Endothelial cell of umbilical vein (primary cell): Measurements from ENCODE around the gene NAPA. TPM values are rescaled to one million over a fixed set of nuclear protein-coding genes. Genes with fewer than 3 reads are reported as not detected.

Experiments used
- BruUV-seq: library from RNA; stranded (reverse); fragments of 400-500 nt; replicated peaks from 2 replicates; lab custom pipeline; 2021; lab: Mats Ljungman, UMichigan
- CTCF ChIA-PET: fragments of 300-600, 350-600 bp; sonication (Branson Sonifier 250); formaldehyde crosslinking; loops from one replicate; lab custom pipeline; 2021; ENCODE audit warnings: antibody characterized with exemption, inconsistent platforms; lab: Charles Lee
- POLR2A ChIA-PET: fragments of 300-600, 350-600 bp; sonication (Branson Sonifier 250); formaldehyde crosslinking; loops from one replicate; lab custom pipeline; 2021; ENCODE audit warnings: antibody characterized with exemption, inconsistent platforms; lab: Charles Lee
- DNase-seq: peaks from one replicate; pipeline ENCODE4 v3.0.0-alpha.2; 2011; ENCODE audit warnings: low read depth, low spot score
- FAIRE-seq: peaks from 2 replicates; lab custom pipeline; 2011; peaks lifted over from hg19 to GRCh38; lab: Jason Lieb, UNC
- H2AFZ ChIP-seq: 2 replicates; pipeline ENCODE4 v1.6.0; 2012; ENCODE audit warnings: low read depth, low read length, control low read depth, inconsistent platforms
- H3K27ac ChIP-seq: 2 replicates; pipeline ENCODE4 v1.5.1; 2011; ENCODE audit warnings: low read depth, mild to moderate bottlenecking, control low read depth, low read length, moderate library complexity; ENCODE audit not compliant: insufficient read depth
- H3K27me3 ChIP-seq, 2 experiments: 2 replicates each; pipeline versions ENCODE4 v1.6.0 to v1.6.1; 2011; ENCODE audit warnings: low read length in 2 of 2, mixed read lengths in 1 of 2; ENCODE audit not compliant: control insufficient read depth in 2 of 2, insufficient read depth in 2 of 2
- H3K36me3 ChIP-seq, 2 experiments: 2 replicates in 1 of 2; 3 replicates in 1 of 2; pipeline ENCODE4 v1.5.1; 2011; ENCODE audit warnings: low read length in 2 of 2, mild to moderate bottlenecking in 1 of 2, moderate library complexity in 1 of 2; ENCODE audit not compliant: control insufficient read depth in 2 of 2, insufficient read depth in 2 of 2; ENCODE audit errors: extremely low read depth in 1 of 2
- H3K4me1 ChIP-seq: 3 replicates; pipeline ENCODE4 v1.5.1; 2011; ENCODE audit warnings: mild to moderate bottlenecking, low read length; ENCODE audit not compliant: control insufficient read depth, insufficient read depth; ENCODE audit errors: extremely low read depth
- H3K4me2 ChIP-seq: 2 replicates; pipeline ENCODE4 v1.6.1; 2011; ENCODE audit warnings: low read length, control low read depth, mixed read lengths; ENCODE audit not compliant: insufficient read depth
- H3K4me3 ChIP-seq, 3 experiments: fragments of 200-600 bp in 1 of 3; sonication (generic), shearing (Covaris generic) in 1 of 3; replicated peaks in 1 of 3; 2 replicates each; pipeline ENCODE4 v1.5.1; 2011 to 2016; ENCODE audit warnings: control low read depth in 3 of 3, low read length in 3 of 3, mild to moderate bottlenecking in 2 of 3, inconsistent platforms in 1 of 3, low read depth in 1 of 3, moderate library complexity in 1 of 3; ENCODE audit not compliant: insufficient read depth in 1 of 3
- H3K79me2 ChIP-seq: 2 replicates; pipeline ENCODE4 v1.6.0; 2012; ENCODE audit warnings: low read length, inconsistent platforms; ENCODE audit not compliant: control insufficient read depth, insufficient read depth
- H3K9ac ChIP-seq: replicated peaks from 2 replicates; pipeline ENCODE3; 2011; ENCODE audit warnings: low read length, control low read depth; ENCODE audit not compliant: insufficient read depth; ENCODE audit errors: extremely low read depth
- H3K9me1 ChIP-seq: replicated peaks from 3 replicates; pipeline ENCODE4 v1.6.0; 2011; ENCODE audit warnings: mild to moderate bottlenecking, low read length; ENCODE audit not compliant: control insufficient read depth, insufficient read depth; ENCODE audit errors: extremely low read depth
- H3K9me3 ChIP-seq: replicated peaks from 2 replicates; pipeline ENCODE4 v1.5.1; 2012; ENCODE audit warnings: low read length, inconsistent platforms; ENCODE audit not compliant: control insufficient read depth, insufficient read depth
- H4K20me1 ChIP-seq: replicated peaks from 2 replicates; pipeline ENCODE3; 2011; ENCODE audit warnings: mild to moderate bottlenecking, low read length; ENCODE audit not compliant: control insufficient read depth, insufficient read depth; ENCODE audit errors: extremely low read depth
- EZH2 ChIP-seq: IDR thresholded peaks from 2 replicates; pipeline ENCODE4 v1.6.1; 2012; ENCODE audit warnings: borderline replicate concordance, low read depth, mild to moderate bottlenecking, moderate library complexity, low read length, inconsistent platforms; ENCODE audit not compliant: severe bottlenecking
- FOS ChIP-seq: IDR thresholded peaks from 2 replicates; pipeline ENCODE4 v1.6.1; 2011; ENCODE audit warnings: mild to moderate bottlenecking, low read length, moderate library complexity, borderline replicate concordance; ENCODE audit not compliant: insufficient read depth
- GATA2 ChIP-seq: IDR thresholded peaks from 2 replicates; pipeline ENCODE4 v1.7.0; 2011; ENCODE audit warnings: low read depth, mild to moderate bottlenecking, moderate library complexity, mixed read lengths, low read length; ENCODE audit not compliant: insufficient read length, insufficient read depth
- JUN ChIP-seq: IDR thresholded peaks from 2 replicates; pipeline ENCODE4 v1.6.1; 2011; ENCODE audit warnings: borderline replicate concordance, low read depth; ENCODE audit not compliant: insufficient read length, insufficient read depth
- MAX ChIP-seq: IDR thresholded peaks from 2 replicates; pipeline ENCODE4 v1.6.1; 2011; ENCODE audit not compliant: insufficient read depth, insufficient read length
- MYC ChIP-seq: IDR thresholded peaks from one replicate; pipeline ENCODE4 v1.6.1; 2011; ENCODE audit warnings: mild to moderate bottlenecking, low read depth, low read length
- POLR2A ChIP-seq: IDR thresholded peaks from 2 replicates; pipeline ENCODE4 v1.6.1; 2012; ENCODE audit warnings: low read depth, mild to moderate bottlenecking, control low read depth, low read length
- POLR2AphosphoS5 ChIP-seq: IDR thresholded peaks from 2 replicates; pipeline ENCODE4 v1.6.1; 2012; ENCODE audit warnings: low read depth, mild to moderate bottlenecking, control low read depth, low read length, moderate library complexity; ENCODE audit not compliant: insufficient read depth
- dilution Hi-C: fragments of 300-500 bp; cut with MboI; formaldehyde crosslinking; loops from one replicate; pipeline ENCODE4 v1.15.0; 2019; ENCODE audit warnings: low sequenced_read_pairs; ENCODE audit not compliant: extremely low pct_ligation_motif_present
- intact Hi-C: fragments of 100-400 bp; cut with micrococcal nuclease; formaldehyde crosslinking; loops from one replicate; pipeline ENCODE4 v1.10.0; 2022
- polyA plus RNA-seq, 4 experiments: library from polyadenylated mRNA; depleted of rRNA in 3 of 4; stranded (reverse) in 3 of 4; unstranded in 1 of 4; fragments of >200 nt; gene quantifications; 2 replicates each; pipeline versions ENCODE4 v1.2.1 to v1.2.3, GENCODE V29; 2011 to 2012; ENCODE audit warnings: missing spikeins in 1 of 4
- total RNA-seq: library from RNA; stranded (reverse); gene quantifications from 2 replicates; pipeline ENCODE4 v1.2.3, GENCODE V29; 2021
- TF ChIP-seq, protein P1 (sequence below), 2 donors: IDR thresholded peaks; 1 replicate in 1 of 2; 2 replicates in 1 of 2; pipeline ENCODE4 v1.5.1; 2011; ENCODE audit warnings: low read length in 2 of 2, mild to moderate bottlenecking in 2 of 2, moderate library complexity in 2 of 2, control low read depth in 1 of 2, inconsistent platforms in 1 of 2, low read depth in 1 of 2; ENCODE audit not compliant: insufficient read depth in 1 of 2; ENCODE audit errors: extremely low read depth in 1 of 2

Gene NAPA
- total and polyA plus RNA-seq, 2 donors (not counting 3 experiments of a cell fraction or from before 2014, with no cell fraction given): 107 to 154 TPM

- H3K79me2 ChIP-seq: peaks cover 19% of the 10 kb centered on the region
- no peaks in the 10 kb centered on the region for H3K4me1 ChIP-seq
- peaks cover 2 to 29% of the 10 kb centered on the region in 2 experiments for H3K36me3 ChIP-seq
- no peak overlapping the region for H3K4me3 ChIP-seq
- intact Hi-C loops (no loop called here), dilution Hi-C loops (no loop called here)
- no peak overlapping the region for H3K9ac ChIP-seq
- H3K9me3 ChIP-seq: no peaks in the 10 kb centered on the region
- no peak for DNase-seq
- no TSS peak for BruUV-seq
- H3K4me2 ChIP-seq: no peak overlapping the region
- H4K20me1 ChIP-seq: no peaks in the 10 kb centered on the region
- no peak for TF ChIP-seq EZH2
- TF ChIP-seq POLR2AphosphoS5: no peak
- no peak for TF ChIP-seq MAX
- TF ChIP-seq JUN: no peak
- no peak for TF ChIP-seq POLR2A
- TF ChIP-seq GATA2: no peak
- TF ChIP-seq MYC: no peak
- TF ChIP-seq, protein P1, sequence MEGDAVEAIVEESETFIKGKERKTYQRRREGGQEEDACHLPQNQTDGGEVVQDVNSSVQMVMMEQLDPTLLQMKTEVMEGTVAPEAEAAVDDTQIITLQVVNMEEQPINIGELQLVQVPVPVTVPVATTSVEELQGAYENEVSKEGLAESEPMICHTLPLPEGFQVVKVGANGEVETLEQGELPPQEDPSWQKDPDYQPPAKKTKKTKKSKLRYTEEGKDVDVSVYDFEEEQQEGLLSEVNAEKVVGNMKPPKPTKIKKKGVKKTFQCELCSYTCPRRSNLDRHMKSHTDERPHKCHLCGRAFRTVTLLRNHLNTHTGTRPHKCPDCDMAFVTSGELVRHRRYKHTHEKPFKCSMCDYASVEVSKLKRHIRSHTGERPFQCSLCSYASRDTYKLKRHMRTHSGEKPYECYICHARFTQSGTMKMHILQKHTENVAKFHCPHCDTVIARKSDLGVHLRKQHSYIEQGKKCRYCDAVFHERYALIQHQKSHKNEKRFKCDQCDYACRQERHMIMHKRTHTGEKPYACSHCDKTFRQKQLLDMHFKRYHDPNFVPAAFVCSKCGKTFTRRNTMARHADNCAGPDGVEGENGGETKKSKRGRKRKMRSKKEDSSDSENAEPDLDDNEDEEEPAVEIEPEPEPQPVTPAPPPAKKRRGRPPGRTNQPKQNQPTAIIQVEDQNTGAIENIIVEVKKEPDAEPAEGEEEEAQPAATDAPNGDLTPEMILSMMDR (IDR thresholded peaks at IDR 0.05; ENCODE audit: extremely low read depth in 1 of 2, insufficient read depth in 1 of 2, low read depth in 1 of 2, low read length in 2 of 2): no peak
- no peak for TF ChIP-seq FOS
- FAIRE-seq: no peak
- H2AFZ ChIP-seq: no peak overlapping the region
- ChIA-PET CTCF (interaction anchor here (1.8 kb wide), 1 partner anchor 67 kb away, joined by 3 read pairs; no protein-coding TSS in a partner anchor), POLR2A (interaction anchor here (0.7 kb wide), 1 partner anchor 83 kb away, joined by 12 read pairs; no protein-coding TSS in a partner anchor)
- H3K27me3 ChIP-seq: no peaks in the 10 kb centered on the region
- no peaks in the 10 kb centered on the region for H3K9me1 ChIP-seq
- H3K27ac ChIP-seq: no peak overlapping the region
These were observed 11.6 kb downstream of the NAPA start for GRCh38 chr19:47503130-47503825.
